H9 (cell line): ENCODE data around the gene MYT1. TPM values are rescaled to one million over a fixed set of nuclear protein-coding genes. Genes with fewer than 3 reads are reported as not detected.

Experiments used
- DNase-seq: peaks from one replicate; pipeline ENCODE4 v3.0.0-alpha.2; 2017
- H2AFZ ChIP-seq: one replicate; pipeline ENCODE4 v1.6.1; 2013; ENCODE audit warnings: mild to moderate bottlenecking, low read length, control low read depth, moderate library complexity
- H2AK5ac ChIP-seq: 2 replicates; pipeline ENCODE4 v1.6.1; 2013; ENCODE audit warnings: low read length, control low read depth, mixed read lengths; ENCODE audit not compliant: insufficient read length
- H2BK120ac ChIP-seq: one replicate; pipeline ENCODE4 v1.6.1; 2013; ENCODE audit warnings: low read depth, mild to moderate bottlenecking, low read length, control low read depth, inconsistent platforms; ENCODE audit not compliant: poor library complexity, severe bottlenecking
- H2BK12ac ChIP-seq: 2 replicates; pipeline ENCODE4 v1.6.1; 2013; ENCODE audit warnings: low read length, control low read depth, mixed read lengths, low read depth; ENCODE audit not compliant: insufficient read length
- H2BK15ac ChIP-seq: 2 replicates; pipeline ENCODE4 v1.6.1; 2013; ENCODE audit warnings: low read depth, low read length, control low read depth
- H2BK20ac ChIP-seq: one replicate; pipeline ENCODE4 v1.6.1; 2013; ENCODE audit warnings: low read depth, mild to moderate bottlenecking, low read length, control low read depth, inconsistent platforms; ENCODE audit not compliant: poor library complexity, severe bottlenecking
- H2BK5ac ChIP-seq: 2 replicates; pipeline ENCODE4 v1.6.1; 2013; ENCODE audit warnings: low read length, control low read depth, mixed read lengths; ENCODE audit not compliant: insufficient read length
- H3K14ac ChIP-seq: 2 replicates; pipeline ENCODE4 v1.6.1; 2013; ENCODE audit warnings: low read length, control low read depth; ENCODE audit not compliant: insufficient read depth
- H3K18ac ChIP-seq: 2 replicates; pipeline ENCODE4 v1.6.1; 2013; ENCODE audit warnings: low read depth, mild to moderate bottlenecking, mixed read lengths, low read length, control low read depth; ENCODE audit not compliant: insufficient read length
- H3K23ac ChIP-seq: 2 replicates; pipeline ENCODE4 v1.6.1; 2013; ENCODE audit warnings: low read length, control low read depth, mixed read lengths, low read depth; ENCODE audit not compliant: insufficient read length
- H3K23me2 ChIP-seq: 2 replicates; pipeline ENCODE4 v1.6.1; 2013; ENCODE audit warnings: low read depth, mild to moderate bottlenecking, mixed read lengths, low read length, control low read depth; ENCODE audit not compliant: insufficient read length, poor library complexity, severe bottlenecking
- H3K27ac ChIP-seq: 2 replicates; pipeline ENCODE4 v1.5.1; 2013; ENCODE audit warnings: low read length, control low read depth, mixed read lengths, low read depth; ENCODE audit not compliant: insufficient read length
- H3K27me3 ChIP-seq: 2 replicates; pipeline ENCODE4 v1.6.1; 2013; ENCODE audit warnings: low read length, control low read depth, inconsistent platforms; ENCODE audit not compliant: insufficient read depth
- H3K4ac ChIP-seq: 2 replicates; pipeline ENCODE4 v1.6.1; 2013; ENCODE audit warnings: low read depth, mild to moderate bottlenecking, control low read depth, inconsistent platforms, low read length, moderate library complexity
- H3K4me1 ChIP-seq: 2 replicates; pipeline ENCODE4 v1.6.1; 2013; ENCODE audit warnings: low read length, control low read depth, inconsistent platforms; ENCODE audit not compliant: insufficient read depth
- H3K4me2 ChIP-seq: 2 replicates; pipeline ENCODE4 v1.6.1; 2013; ENCODE audit warnings: low read length, control low read depth, mixed read lengths; ENCODE audit not compliant: insufficient read length, insufficient read depth
- H3K56ac ChIP-seq: 2 replicates; pipeline ENCODE4 v1.6.1; 2013; ENCODE audit warnings: low read depth, mild to moderate bottlenecking, mixed read lengths, low read length, control low read depth; ENCODE audit not compliant: insufficient read length
- H3K79me1 ChIP-seq: 2 replicates; pipeline ENCODE4 v1.6.1; 2013; ENCODE audit warnings: low read depth, mild to moderate bottlenecking, moderate library complexity, low read length, control low read depth, inconsistent platforms; ENCODE audit not compliant: insufficient read depth, poor library complexity, severe bottlenecking
- H3K79me2 ChIP-seq: 2 replicates; pipeline ENCODE4 v1.6.1; 2013; ENCODE audit warnings: low read length, control low read depth, inconsistent platforms; ENCODE audit not compliant: insufficient read depth
- H3K9ac ChIP-seq: 2 replicates; pipeline ENCODE4 v1.6.1; 2013; ENCODE audit warnings: low read length, control low read depth, mixed read lengths; ENCODE audit not compliant: insufficient read length; ENCODE audit errors: extremely low read depth
- H3K9me3 ChIP-seq: one replicate; pipeline ENCODE4 v1.6.1; 2013; ENCODE audit warnings: low read depth, low read length, inconsistent platforms; ENCODE audit not compliant: control insufficient read depth
- H3T11ph ChIP-seq: one replicate; pipeline ENCODE4 v1.6.1; 2013; ENCODE audit warnings: mild to moderate bottlenecking, low read length, control low read depth, inconsistent platforms
- H4K20me1 ChIP-seq: one replicate; pipeline ENCODE4 v1.6.1; 2013; ENCODE audit not compliant: control insufficient read depth, insufficient read length, insufficient read depth
- H4K5ac ChIP-seq: 2 replicates; pipeline ENCODE4 v1.6.1; 2013; ENCODE audit warnings: low read depth, mild to moderate bottlenecking, mixed read lengths, low read length, control low read depth; ENCODE audit not compliant: insufficient read length
- H4K8ac ChIP-seq: replicated peaks from 2 replicates; pipeline ENCODE4 v1.6.1; 2013; ENCODE audit warnings: low read length, control low read depth, mixed read lengths, low read depth; ENCODE audit not compliant: insufficient read length
- H4K91ac ChIP-seq: 2 replicates; pipeline ENCODE4 v1.6.1; 2013; ENCODE audit warnings: low read depth, mild to moderate bottlenecking, moderate library complexity, mixed read lengths, low read length, control low read depth; ENCODE audit not compliant: insufficient read length
- H3K27ac Mint-ChIP-seq, 3 experiments: 2 replicates in 2 of 3; 3 replicates in 1 of 3; pipeline ENCODE4 v1.8.0; 2020 to 2021; ENCODE audit warnings: mixed read lengths in 3 of 3, mild to moderate bottlenecking in 1 of 3, moderate library complexity in 1 of 3
- H3K27me3 Mint-ChIP-seq: 2 replicates; pipeline ENCODE4 v1.8.0; 2021; ENCODE audit warnings: low read depth, mild to moderate bottlenecking, moderate library complexity, mixed read lengths
- H3K36me3 Mint-ChIP-seq, 3 experiments: 2 replicates in 2 of 3; 3 replicates in 1 of 3; pipeline ENCODE4 v1.8.0; 2020 to 2021; ENCODE audit warnings: low read depth in 3 of 3, mixed read lengths in 3 of 3; ENCODE audit not compliant: insufficient read depth in 1 of 3
- H3K4me1 Mint-ChIP-seq, 2 experiments: 2 replicates each; pipeline ENCODE4 v1.8.0; 2020; ENCODE audit warnings: mixed read lengths in 2 of 2
- H3K4me3 Mint-ChIP-seq, 2 experiments: 2 replicates in 1 of 2; 3 replicates in 1 of 2; pipeline ENCODE4 v1.8.0; 2020 to 2021; ENCODE audit warnings: mild to moderate bottlenecking in 2 of 2, mixed read lengths in 2 of 2, moderate library complexity in 1 of 2
- H3K9me3 Mint-ChIP-seq, 2 experiments: 2 replicates in 1 of 2; 3 replicates in 1 of 2; pipeline ENCODE4 v1.8.0; 2020; ENCODE audit warnings: mild to moderate bottlenecking in 2 of 2, mixed read lengths in 2 of 2, moderate library complexity in 1 of 2
- CTCF ChIP-seq: fragments of 200-600 bp; sonication (generic); conservative IDR thresholded peaks from 3 replicates; pipeline ENCODE4 v1.8.0; 2021; ENCODE audit warnings: antibody characterized with exemption, mild to moderate bottlenecking
- WGBS: extraction: QIAGEN DNeasy Blood & Tissue Kit; methylation state at CpG from one replicate; pipeline ENCODE4 v1.1.7; 2013; ENCODE audit warnings: missing lambda C conversion rate, low lambda C conversion rate, mixed read lengths; ENCODE audit not compliant: insufficient read length; ENCODE audit errors: extremely low coverage; 5-methylcytosine and 5-hydroxymethylcytosine counted together
- total RNA-seq: library from RNA; stranded (reverse); gene quantifications from 2 replicates; pipeline ENCODE4 v1.2.1, GENCODE V29; 2021

Gene MYT1
- total RNA-seq, 1 experiment from 2014 or later = 0.79 TPM

- H3K18ac ChIP-seq = no peak overlapping the region
- no peak overlapping the region for H4K91ac ChIP-seq
- peaks cover 10 to 12% of the 10 kb centered on the region in 2 experiments for H3K4me1 Mint-ChIP-seq
- DNase-seq = no peak
- H3T11ph ChIP-seq = no peak overlapping the region
- no peak overlapping the region for H3K4ac ChIP-seq
- H4K8ac ChIP-seq = no peak overlapping the region
- H3K9me3 ChIP-seq = no peaks in the 10 kb centered on the region
- H3K23ac ChIP-seq = no peak overlapping the region
- no peak overlapping the region for H2BK12ac ChIP-seq
- H3K27ac ChIP-seq = no peak overlapping the region
- H3K56ac ChIP-seq = no peak overlapping the region
- H3K27ac Mint-ChIP-seq = no peak overlapping the region
- no peak overlapping the region for H2BK5ac ChIP-seq
- no peak overlapping the region for H4K5ac ChIP-seq
- peaks cover 2% of the 10 kb centered on the region for H3K23me2 ChIP-seq
- H3K9ac ChIP-seq = no peak overlapping the region
- H3K36me3 Mint-ChIP-seq = no peaks in the 10 kb centered on the region; a peak in 1 of 7 replicates
- H2BK15ac ChIP-seq = no peak overlapping the region
- no peak overlapping the region for H2AFZ ChIP-seq
- H3K9me3 Mint-ChIP-seq = no peaks in the 10 kb centered on the region
- H3K4me1 ChIP-seq = no peaks in the 10 kb centered on the region
- peaks cover 2% of the 10 kb centered on the region for H4K20me1 ChIP-seq
- no peak overlapping the region for H3K4me3 Mint-ChIP-seq
- peaks cover 2% of the 10 kb centered on the region for H3K27me3 Mint-ChIP-seq
- H3K14ac ChIP-seq = no peak overlapping the region
- no peaks in the 10 kb centered on the region for H3K27me3 ChIP-seq
- TF ChIP-seq CTCF = no peak
- no peaks in the 10 kb centered on the region for H3K79me1 ChIP-seq
- no peak overlapping the region for H2BK120ac ChIP-seq
- WGBS = no CpG with 5 or more reads among the region's 7 CpGs
- no peak overlapping the region for H2AK5ac ChIP-seq
- H3K4me2 ChIP-seq = no peak overlapping the region
- H3K79me2 ChIP-seq = no peaks in the 10 kb centered on the region
- no peak overlapping the region for H2BK20ac ChIP-seq
Observed at GRCh38 chr20:64209148-64209547, 44.9 kb downstream of the MYT1 start.
